B cell (primary cell): ENCODE data around the gene LAMA2. TPM values are rescaled to one million over a fixed set of nuclear protein-coding genes. Genes with fewer than 3 reads are reported as not detected.

Experiments
- ATAC-seq: fragments of 200-7000 bp; cut with Tn5 transposase; one replicate; pipeline ENCODE4 v1.10.0; 2021; ENCODE audit warnings: low read depth, mild to moderate bottlenecking, moderate number of reproducible peaks, moderate library complexity
- CTCF ChIA-PET: fragments of 350-600 bp; sonication (Branson Sonifier 250); formaldehyde crosslinking; loops from one replicate; lab custom pipeline; 2021; ENCODE audit warnings: antibody characterized with exemption, inconsistent platforms; lab: Charles Lee
- POLR2A ChIA-PET: fragments of 350-600 bp; sonication (Branson Sonifier 250); formaldehyde crosslinking; loops from one replicate; lab custom pipeline; 2021; ENCODE audit warnings: antibody characterized with exemption; lab: Charles Lee
- DNase-seq: peaks from one replicate; pipeline ENCODE4 v3.0.0; 2013
- H2AFZ ChIP-seq: 2 replicates; pipeline ENCODE4 v1.6.1; 2012; ENCODE audit warnings: mild to moderate bottlenecking, low read depth, low read length; ENCODE audit not compliant: insufficient read depth, poor library complexity, severe bottlenecking
- H3K27ac ChIP-seq, 2 donors: 1 replicate in 1 of 2; 2 replicates in 1 of 2; pipeline ENCODE4 v1.5.1; 2012 to 2013; ENCODE audit warnings: low read length in 2 of 2, mild to moderate bottlenecking in 2 of 2, moderate library complexity in 1 of 2
- H3K27me3 ChIP-seq, 4 experiments: fragments of 200-600 bp in 1 of 4; sonication (generic) in 1 of 4; replicated peaks in 1 of 4; 1 replicate in 2 of 4; 2 replicates in 2 of 4; pipeline versions ENCODE4 v1.6.1 to v1.7.0; 2013 to 2016; ENCODE audit warnings: low read length in 3 of 4, mild to moderate bottlenecking in 2 of 4, mixed read lengths in 1 of 4, moderate library complexity in 1 of 4; ENCODE audit not compliant: insufficient read depth in 4 of 4, control insufficient read depth in 3 of 4; ENCODE audit errors: control extremely low read depth in 1 of 4
- H3K36me3 ChIP-seq, 2 experiments: replicated peaks in 1 of 2; 1 replicate in 1 of 2; 2 replicates in 1 of 2; pipeline versions ENCODE4 v1.6.1 to v1.7.1; 2013; ENCODE audit warnings: low read length in 1 of 2; ENCODE audit not compliant: insufficient read depth in 2 of 2, control insufficient read depth in 1 of 2; ENCODE audit errors: control extremely low read depth in 1 of 2, extremely low read depth in 1 of 2
- H3K4me1 ChIP-seq, 2 donors: fragments of 200-600 bp in 1 of 2; sonication (generic) in 1 of 2; 1 replicate in 1 of 2; 2 replicates in 1 of 2; pipeline versions ENCODE4 v1.5.1 to v1.6.1; 2013 to 2017; ENCODE audit warnings: low read length in 2 of 2; ENCODE audit not compliant: control insufficient read depth in 2 of 2, insufficient read depth in 2 of 2
- H3K4me2 ChIP-seq: replicated peaks from 2 replicates; pipeline ENCODE3; 2012; ENCODE audit warnings: mild to moderate bottlenecking, low read depth, low read length; ENCODE audit not compliant: poor library complexity, severe bottlenecking
- H3K4me3 ChIP-seq, 5 experiments: fragments of 200-600 bp in 1 of 5; sonication (generic) in 1 of 5; 1 replicate in 3 of 5; 2 replicates in 2 of 5; pipeline versions ENCODE4 v1.5.1 to v1.7.0; 2011 to 2016; ENCODE audit warnings: low read length in 4 of 5, mild to moderate bottlenecking in 4 of 5, low read depth in 2 of 5, control low read depth in 1 of 5, moderate library complexity in 1 of 5; ENCODE audit not compliant: insufficient read depth in 1 of 5; ENCODE audit errors: control extremely low read depth in 1 of 5, extremely low read depth in 1 of 5
- H3K79me2 ChIP-seq: fragments of 200-600 bp; sonication (generic); one replicate; pipeline ENCODE4 v1.6.0; 2016; ENCODE audit warnings: low read length; ENCODE audit not compliant: control insufficient read depth, insufficient read depth
- H3K9ac ChIP-seq: fragments of 200-600 bp; sonication (generic); 2 replicates; pipeline ENCODE4 v1.6.1; 2017; ENCODE audit warnings: mild to moderate bottlenecking, low read length, moderate library complexity
- H3K9me3 ChIP-seq, 3 donors: one replicate each; pipeline versions ENCODE4 v1.6.1 to v1.7.1; 2013; ENCODE audit warnings: low read length in 2 of 3; ENCODE audit not compliant: control insufficient read depth in 2 of 3, insufficient read depth in 1 of 3; ENCODE audit errors: control extremely low read depth in 1 of 3
- H4K20me1 ChIP-seq: 2 replicates; pipeline ENCODE4 v1.6.0; 2012; ENCODE audit warnings: mild to moderate bottlenecking, low read length; ENCODE audit not compliant: insufficient read depth, control insufficient read depth, poor library complexity, severe bottlenecking
- H3K27ac Mint-ChIP-seq: one replicate; pipeline ENCODE4 v1.8.0; 2021; ENCODE audit warnings: mixed read lengths
- H3K27me3 Mint-ChIP-seq: one replicate; pipeline ENCODE4 v1.8.0; 2021; ENCODE audit warnings: mixed read lengths
- H3K4me1 Mint-ChIP-seq: one replicate; pipeline ENCODE4 v1.8.0; 2021; ENCODE audit warnings: mixed read lengths
- H3K4me3 Mint-ChIP-seq: one replicate; pipeline ENCODE4 v1.8.0; 2021; ENCODE audit warnings: mixed read lengths
- H3K9me3 Mint-ChIP-seq: one replicate; pipeline ENCODE4 v1.8.0; 2022; ENCODE audit warnings: mixed read lengths; ENCODE audit not compliant: insufficient read depth
- CTCF ChIP-seq: fragments of 200-600 bp; IDR thresholded peaks from one replicate; pipeline ENCODE4 v1.8.0; 2022; ENCODE audit warnings: antibody characterized with exemption, mild to moderate bottlenecking
- EZH2 ChIP-seq: IDR thresholded peaks from 2 replicates; pipeline ENCODE4 v1.6.1; 2012; ENCODE audit warnings: borderline replicate concordance, low read depth, mild to moderate bottlenecking, moderate library complexity, low read length; ENCODE audit not compliant: insufficient read depth, poor library complexity, severe bottlenecking
- WGBS: methylation state at CpG from one replicate; pipeline ENCODE4 v1.1.5; 2013; ENCODE audit warnings: missing lambda C conversion rate; ENCODE audit not compliant: insufficient coverage; 5-methylcytosine and 5-hydroxymethylcytosine counted together
- intact Hi-C: fragments of 100-400 bp; cut with micrococcal nuclease; formaldehyde crosslinking; loops from one replicate; pipeline ENCODE4 v1.10.0; 2022
- polyA plus RNA-seq: library from polyadenylated mRNA; depleted of rRNA; stranded (reverse); fragments of >200 nt; gene quantifications from 2 replicates; pipeline ENCODE4 v1.2.3, GENCODE V29; 2012
- total RNA-seq, 2 donors: library from RNA; stranded (reverse); fragments of 120-200 nt in 1 of 2; gene quantifications; 1 replicate in 1 of 2; 2 replicates in 1 of 2; pipeline versions ENCODE4 v1.2.3 to v1.2.4, GENCODE V29; 2013 to 2022

The LAMA2 gene
- total and polyA plus RNA-seq, 2 donors (not counting 1 experiment from before 2014, with no cell fraction given), result 0.16 TPM; not detected in 1

- Histone ChIP-seq H3K27me3 (no peaks in the 10 kb centered on the region), H3K4me2 (no peak overlapping the region), H4K20me1 (no peaks in the 10 kb centered on the region), H3K79me2 (no peaks in the 10 kb centered on the region), H2AFZ (no peak overlapping the region), H3K4me1 (peaks cover 16 to 19% of the 10 kb centered on the region in 2 donors), H3K9ac (no peak overlapping the region), H3K36me3 (no peaks in the 10 kb centered on the region), H3K27ac (no peak overlapping the region), H3K4me3 (no peak overlapping the region), H3K9me3 (no peaks in the 10 kb centered on the region)
- no CpG with 5 or more reads among the region's 2 CpGs for WGBS
- POLR2A ChIA-PET, result no interaction called here
- intact Hi-C loops, result no loop called here
- no peak overlapping the region for H3K27ac Mint-ChIP-seq
- H3K27me3 Mint-ChIP-seq, result peaks cover 2% of the 10 kb centered on the region
- DNase-seq, result no peak
- ATAC-seq, result no peak
- H3K9me3 Mint-ChIP-seq, result no peaks in the 10 kb centered on the region
- TF ChIP-seq CTCF (no peak), EZH2 (no peak)
- CTCF ChIA-PET, result interaction anchor here (0.7 kb wide), 1 partner anchor 822 kb away, joined by 3 read pairs; no protein-coding TSS in a partner anchor
- H3K4me3 Mint-ChIP-seq, result no peak overlapping the region
- peaks cover 18% of the 10 kb centered on the region for H3K4me1 Mint-ChIP-seq
Observed at GRCh38 chr6:129495652-129496051, 612.7 kb downstream of the LAMA2 start.

GRCh38 chr6:129497481-129498441 is 614.8 kb downstream of the LAMA2 start:
- peaks cover 2% of the 10 kb centered on the region for H3K27me3 Mint-ChIP-seq
- no peak overlapping the region for H3K27ac Mint-ChIP-seq
- intact Hi-C loops, result loop anchor here (2.0 kb wide), 3 partner anchors 101 to 439 kb away; no protein-coding TSS in a partner anchor
- ATAC-seq (no peak), DNase-seq (no peak)
- 58% methylated on average over 1 of the region's 6 CpGs for WGBS
- no peak overlapping the region for H3K9ac ChIP-seq
- peaks cover 9% of the 10 kb centered on the region for H3K4me1 Mint-ChIP-seq
- no peak overlapping the region for H3K4me3 ChIP-seq
- H3K36me3 ChIP-seq, result no peaks in the 10 kb centered on the region
- H2AFZ ChIP-seq, result no peak overlapping the region
- H3K4me1 ChIP-seq, result peaks cover 9 to 10% of the 10 kb centered on the region in 2 donors
- ChIA-PET CTCF (interaction anchor here (0.6 to 7.6 kb wide), 14 partner anchors 8 to 797 kb away, joined by 3 to 60 read pairs (median 3); no protein-coding TSS in a partner anchor), POLR2A (no interaction called here)
- no peaks in the 10 kb centered on the region for H3K9me3 Mint-ChIP-seq
- TF ChIP-seq EZH2 (no peak), CTCF (no peak)
- H3K27ac ChIP-seq, result no peak overlapping the region
- H3K4me3 Mint-ChIP-seq, result no peak overlapping the region
- H3K27me3 ChIP-seq, result no peaks in the 10 kb centered on the region
- no peaks in the 10 kb centered on the region for H3K9me3 ChIP-seq
- H4K20me1 ChIP-seq, result no peaks in the 10 kb centered on the region
- no peaks in the 10 kb centered on the region for H3K79me2 ChIP-seq
- no peak overlapping the region for H3K4me2 ChIP-seq
